HG02870 (cell line): ENCODE data around the gene SSH2.
"Not testable (repeated sequence)": the region's sequence is repeated elsewhere in the genome, so short reads cannot be mapped to it uniquely, and the experiment has no call there.

Experiments used
- ATAC-seq: cut with Tn5 transposase; IDR thresholded peaks from one replicate; pipeline ENCODE4 v1.9.1; 2021; ENCODE audit warnings: mild to moderate bottlenecking, moderate library complexity; ENCODE audit not compliant: unreplicated experiment

Gene SSH2

GRCh38 chr17:29929533-29930408 lies at the start of gene SSH2:
Gene SSH2 (minus strand): TSS chr17:29930228. CDS start chr17:29930000, 228 bp downstream.
- peak; percentile 49 for ATAC-seq

- ATAC-seq, result no peak
Measured at GRCh38 chr17:29977836-29978235, 47.8 kb upstream of the SSH2 start.

DNA sequence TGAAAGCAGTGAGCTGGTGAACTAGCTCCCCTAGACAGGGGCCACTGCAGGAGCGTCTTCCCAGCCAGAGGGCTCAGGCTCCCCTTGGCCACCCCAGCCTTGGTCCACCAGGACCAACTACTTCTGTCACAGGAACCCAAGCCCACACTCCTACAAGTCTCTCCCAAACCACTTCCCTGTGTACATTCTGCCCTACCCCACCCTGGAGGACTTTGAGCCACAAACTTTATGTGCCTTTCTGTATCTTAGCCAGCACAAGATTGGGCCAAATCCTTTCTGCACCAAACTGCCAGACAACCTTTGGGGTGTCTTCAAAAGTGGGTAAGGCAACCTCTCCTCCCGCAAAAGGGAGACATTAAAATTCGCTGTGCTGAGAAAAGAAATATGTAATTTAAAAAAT lies 43.0 kb upstream of the SSH2 start:
- ATAC-seq, result no peak

DNA sequence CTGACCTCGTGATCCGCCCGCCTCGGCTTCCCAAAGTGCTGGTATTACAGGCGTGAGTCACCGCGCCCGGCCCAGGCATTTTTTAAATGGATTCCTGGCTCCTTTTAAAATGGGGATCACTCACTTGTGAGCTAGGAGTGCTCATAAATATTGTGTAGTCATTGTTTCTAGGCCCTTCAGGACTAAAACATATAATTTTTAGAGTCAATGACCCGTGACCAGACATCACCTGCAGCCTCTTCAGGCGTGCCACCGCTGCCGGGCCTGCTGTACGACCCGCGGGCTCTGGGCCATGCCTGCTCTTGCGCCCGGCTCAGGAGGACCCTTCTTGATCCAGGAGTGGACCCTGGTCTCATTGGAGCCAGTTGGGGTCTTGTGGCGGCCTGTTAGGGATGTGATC lies 42.2 kb upstream of the SSH2 start:
- ATAC-seq, result no peak

DNA sequence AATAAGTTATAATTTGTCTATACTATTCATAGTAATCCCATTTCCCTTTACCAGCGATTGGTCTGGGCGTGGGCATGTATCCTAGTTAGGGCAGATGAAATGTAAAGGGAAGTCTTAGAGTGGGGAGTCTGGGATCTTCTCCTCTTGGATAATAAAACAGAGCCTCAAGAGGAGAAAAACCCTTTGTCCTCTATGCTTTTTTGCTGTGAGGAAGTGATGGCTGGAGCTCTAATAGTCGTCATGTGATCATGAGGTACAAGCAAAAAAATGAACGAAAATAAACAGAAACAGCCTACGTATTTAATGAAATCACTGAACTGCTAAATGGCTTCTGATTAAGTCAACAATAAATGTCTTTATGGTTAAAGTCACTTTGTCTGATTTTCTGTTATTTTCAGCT lies 38.2 kb upstream of the SSH2 start:
- ATAC-seq, result no peak

DNA sequence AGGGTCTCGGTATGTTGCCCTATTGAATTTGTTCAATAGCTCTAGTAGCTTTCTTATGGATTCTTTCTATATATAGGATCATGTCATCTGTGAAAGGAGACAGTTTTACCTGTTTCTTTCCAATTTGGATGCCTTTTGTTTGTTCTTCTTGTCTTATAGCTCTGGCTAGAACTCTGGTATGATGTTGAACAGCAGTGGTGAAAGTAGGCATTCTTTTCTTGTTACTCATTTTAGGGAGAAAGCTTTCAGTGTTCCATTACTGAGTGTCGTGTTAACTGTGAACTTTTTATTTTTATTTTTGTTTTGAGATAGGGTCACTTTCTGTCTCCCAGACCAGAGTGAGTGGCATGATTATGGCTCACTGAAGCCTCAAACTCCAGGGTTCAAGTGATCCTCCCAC lies 32.6 kb upstream of the SSH2 start:
- no peak for ATAC-seq

DNA sequence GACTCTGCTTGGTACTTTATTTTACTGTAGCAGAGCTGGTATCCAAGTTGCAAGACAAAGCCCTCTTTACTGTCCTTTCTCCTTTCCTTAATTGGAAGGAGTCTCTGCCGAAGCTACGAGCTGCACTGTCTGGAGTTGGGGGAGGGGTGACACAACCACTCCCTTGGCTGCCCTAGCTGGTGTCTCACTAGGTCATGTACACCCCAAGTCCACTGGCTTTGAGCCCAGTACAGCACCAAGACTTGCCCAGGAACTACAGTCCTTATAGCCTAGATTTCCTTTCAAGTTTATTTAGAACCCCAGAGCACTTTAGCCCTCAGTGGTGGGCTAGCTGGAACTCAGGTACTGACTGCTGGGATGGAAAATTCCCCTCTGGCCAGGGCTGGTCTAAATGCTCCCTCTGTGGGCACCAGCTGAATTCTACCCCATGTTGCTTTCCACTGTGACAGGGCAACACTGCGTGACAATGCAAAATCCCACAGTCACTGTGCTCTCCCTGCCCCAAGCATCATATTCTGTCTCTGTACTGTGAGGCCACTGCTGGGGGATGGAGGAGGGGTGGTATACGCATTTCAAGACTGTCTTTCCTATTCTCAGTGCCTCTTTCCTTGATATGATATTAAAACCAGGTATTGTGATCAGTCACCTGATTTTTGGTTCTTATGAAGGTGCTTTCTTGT lies 29.8 kb upstream of the SSH2 start:
- no peak for ATAC-seq

DNA sequence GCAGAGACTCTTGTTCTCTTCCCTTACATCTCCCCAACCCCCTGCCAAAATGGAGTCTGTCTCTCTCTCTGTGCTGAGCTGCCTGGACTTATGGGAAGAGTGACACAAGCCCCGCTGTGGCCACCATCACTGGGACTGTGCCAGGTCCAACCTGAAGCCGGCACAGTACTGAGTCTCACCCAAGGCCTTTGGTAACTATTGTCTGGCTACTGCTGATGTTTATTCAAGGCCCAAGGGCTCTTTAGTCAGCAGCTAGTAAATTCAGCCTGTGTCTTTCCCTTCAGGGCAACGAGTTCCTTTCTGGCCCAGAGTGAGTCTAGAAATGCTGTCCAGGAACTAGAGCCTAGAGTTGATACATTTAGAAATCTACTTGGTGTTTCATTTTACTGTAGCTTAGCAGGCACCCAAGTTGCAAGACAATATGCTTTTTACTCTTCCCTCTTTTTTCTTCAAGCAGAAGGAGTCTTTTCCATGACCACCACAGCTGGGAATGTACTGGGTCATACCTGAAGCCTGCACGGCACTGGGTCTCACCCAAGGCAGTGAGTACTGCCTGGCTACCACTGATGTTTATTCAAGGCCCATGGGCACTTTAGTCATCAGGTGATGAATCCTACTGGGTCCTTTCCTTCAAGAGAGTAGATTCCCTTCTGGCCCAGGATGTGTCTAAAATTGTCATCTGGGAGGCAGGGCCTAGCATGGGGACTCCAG lies 29.1 kb upstream of the SSH2 start:
- ATAC-seq, result no peak

GRCh38 chr17:29957488-29957887 lies 27.5 kb upstream of the SSH2 start:
- ATAC-seq, result not testable (repeated sequence)

DNA sequence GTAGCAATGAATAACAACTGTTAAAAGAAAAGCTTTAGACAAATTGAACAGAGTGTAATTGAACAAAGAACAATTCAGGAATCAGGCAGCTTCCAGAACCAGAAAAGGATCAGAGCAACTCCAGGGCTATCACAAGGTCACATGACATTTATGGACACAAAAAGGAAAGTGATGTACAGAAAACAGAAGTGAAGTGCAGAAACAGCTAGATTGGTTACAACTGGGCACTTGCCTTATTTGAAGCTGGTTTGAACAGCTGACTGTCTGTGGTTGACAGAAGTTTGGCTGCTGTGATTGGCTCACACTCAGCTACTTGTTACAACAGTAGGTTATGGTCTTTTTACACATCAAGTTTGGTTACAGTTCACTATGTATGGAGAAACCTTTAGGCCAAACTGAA lies 26.2 kb upstream of the SSH2 start:
- no peak for ATAC-seq

DNA sequence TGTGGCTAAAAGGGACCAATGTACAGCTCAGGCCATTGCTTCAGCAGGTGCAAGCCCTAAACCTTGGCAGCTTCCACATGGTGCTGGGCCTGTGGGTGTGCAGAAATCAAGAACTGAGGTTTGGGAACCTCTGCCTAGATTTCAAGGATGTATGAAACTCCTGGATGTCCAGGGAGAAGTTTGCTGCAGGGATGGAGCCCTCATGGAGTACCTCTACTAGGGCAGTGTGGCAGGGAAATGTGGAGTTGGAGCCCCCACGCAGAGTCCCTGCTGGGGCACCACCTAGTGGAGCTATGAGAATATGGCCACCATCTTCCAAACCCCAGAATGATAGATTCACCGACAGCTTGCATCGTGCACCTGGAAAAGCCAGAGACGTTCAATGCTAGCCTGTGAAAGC lies 24.4 kb upstream of the SSH2 start:
- no peak for ATAC-seq

GRCh38 chr17:29949696-29950095 lies 19.7 kb upstream of the SSH2 start:
- ATAC-seq, result no peak

- no peak for ATAC-seq
Measured at GRCh38 chr17:29948448-29949215, 18.6 kb upstream of the SSH2 start.

DNA sequence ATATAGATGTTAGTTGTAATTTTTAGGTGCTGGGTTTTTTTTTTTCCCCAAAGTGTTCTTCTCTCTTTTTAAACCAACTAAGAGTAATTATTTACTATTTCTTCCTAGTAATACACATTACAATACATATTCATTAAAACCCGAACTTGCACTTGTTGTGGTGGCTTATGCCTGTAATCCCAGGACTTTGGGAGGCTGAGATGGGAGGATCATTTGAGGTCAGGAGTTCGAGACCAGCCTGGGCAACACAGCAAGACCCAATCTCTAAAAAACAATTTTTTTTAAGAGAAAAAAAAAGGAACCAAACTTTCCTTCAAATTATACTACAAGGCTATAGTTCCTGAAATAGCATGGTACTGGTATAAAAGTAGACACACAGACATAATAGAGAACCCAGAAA lies 15.3 kb upstream of the SSH2 start:
- no peak for ATAC-seq

DNA sequence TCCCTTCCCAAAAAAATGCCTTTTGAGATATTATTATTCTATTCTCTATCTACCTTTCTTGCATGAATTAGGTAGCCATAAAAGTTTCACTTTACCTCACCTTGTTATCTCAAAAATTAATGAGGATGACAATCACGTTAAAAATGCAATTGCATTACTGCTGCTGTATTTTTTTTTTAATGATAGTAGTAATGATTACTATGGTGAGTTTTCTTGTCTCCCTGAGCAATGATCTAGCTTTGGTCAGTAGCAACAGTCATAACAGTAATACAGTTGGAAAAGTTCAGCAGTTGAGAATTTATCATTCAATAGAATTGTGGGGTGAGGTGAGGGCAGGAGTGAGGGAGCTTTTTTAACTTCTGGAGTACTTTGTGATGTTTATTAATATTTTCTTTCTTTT lies 11.3 kb upstream of the SSH2 start, which contains the start of gene EFCAB5:
EFCAB5 (plus strand) TSS at position 301 of the 400 bp plus-strand sequence. CDS start 163 bp downstream, outside the sequence.
- ATAC-seq, result no peak

- no peak for ATAC-seq
Measured at GRCh38 chr17:29936724-29937123, 6.7 kb upstream of the SSH2 start.

GRCh38 chr17:29935909-29936308 lies 5.9 kb upstream of the SSH2 start:
- ATAC-seq, result not testable (repeated sequence)

DNA sequence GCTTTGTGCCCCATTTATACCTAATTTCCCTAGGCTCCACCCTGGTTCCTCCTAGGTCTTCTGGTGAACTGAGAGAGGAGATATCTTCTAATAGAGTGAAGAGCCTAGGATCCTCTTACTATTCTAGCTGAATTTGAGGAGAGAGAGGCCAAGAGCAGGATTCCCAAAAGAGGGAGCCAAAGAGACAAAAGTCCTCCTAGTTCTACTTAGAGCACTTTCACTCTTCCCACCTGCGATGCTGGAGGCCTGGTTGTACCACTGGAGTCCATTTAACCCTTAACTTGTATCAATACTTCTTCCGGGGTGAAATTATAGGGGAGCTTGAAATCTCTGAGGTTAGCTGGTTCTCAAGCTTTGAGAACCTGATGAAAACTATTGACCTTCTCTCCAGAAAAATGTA lies 3.4 kb upstream of the SSH2 start:
- no peak for ATAC-seq

DNA sequence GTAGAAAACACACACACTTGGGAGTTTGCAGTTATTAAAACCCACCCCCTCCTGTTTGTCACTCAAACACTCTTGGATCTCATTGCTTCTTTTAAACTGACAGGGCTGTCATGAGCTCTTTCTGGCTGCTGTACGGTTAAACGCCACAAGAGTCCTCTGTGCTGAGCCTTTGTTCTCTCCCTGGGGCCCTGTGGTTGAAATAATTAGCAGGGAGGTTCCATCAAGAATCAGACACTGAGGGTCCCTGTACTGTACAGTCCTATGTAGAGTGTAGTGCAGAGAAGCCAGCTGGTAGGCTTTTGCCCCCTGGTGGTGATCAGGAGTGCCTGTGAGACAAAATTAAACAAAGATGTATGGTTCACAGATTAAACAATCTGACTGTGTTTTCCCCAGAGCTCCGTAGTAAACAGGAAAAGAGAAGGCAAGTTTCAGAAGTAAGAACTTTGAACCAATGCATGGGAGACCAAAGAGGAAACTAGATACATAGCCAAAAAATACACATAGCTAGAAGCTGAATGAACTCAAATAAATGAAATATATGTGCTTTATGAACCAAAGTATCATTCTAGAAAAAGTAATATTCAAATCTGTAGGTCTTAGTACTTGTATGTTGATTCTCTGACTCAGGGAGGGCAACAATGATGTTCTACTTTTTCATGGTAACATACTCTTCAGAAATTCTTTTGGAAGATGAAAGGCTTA lies 1.4 kb upstream of the SSH2 start:
- peak; percentile 56 for ATAC-seq

- ATAC-seq, result no peak
Measured at GRCh38 chr17:29930409-29931010, 482 bp upstream of the SSH2 start.
